CD4-positive, alpha-beta memory T cell (primary cell): Measurements from ENCODE around the gene APOF. TPM values are rescaled to one million over a fixed set of nuclear protein-coding genes. Genes with fewer than 3 reads are reported as not detected.
A peak's percentile ranks its signal among the peaks of the same experiment; 100 is the strongest.

Experiments
- CTCF ChIA-PET: fragments of 350-600 bp; sonication (Branson Sonifier 250); formaldehyde crosslinking; loops from one replicate; lab custom pipeline; 2021; ENCODE audit warnings: inconsistent platforms; ENCODE audit not compliant: partially characterized antibody; lab: Charles Lee
- POLR2A ChIA-PET: fragments of 350-600 bp; sonication (Branson Sonifier 250); formaldehyde crosslinking; loops from one replicate; lab custom pipeline; 2021; ENCODE audit not compliant: partially characterized antibody; lab: Charles Lee
- DNase-seq, 5 donors: peaks; one replicate each; pipeline versions ENCODE4 v3.0.0 to v3.0.0-alpha.2; 2020 to 2022; ENCODE audit warnings: mixed read lengths in 1 of 5
- H3K27ac ChIP-seq: one replicate; pipeline ENCODE4 v1.7.0; 2013; ENCODE audit warnings: low read depth, low read length
- H3K27me3 ChIP-seq: 2 replicates; pipeline ENCODE4 v1.7.0; 2013; ENCODE audit warnings: mild to moderate bottlenecking, low read length, moderate library complexity; ENCODE audit not compliant: insufficient read depth
- H3K36me3 ChIP-seq: 2 replicates; pipeline ENCODE4 v1.7.0; 2013; ENCODE audit warnings: mild to moderate bottlenecking, low read length, moderate library complexity; ENCODE audit not compliant: insufficient read depth
- H3K4me1 ChIP-seq: 2 replicates; pipeline ENCODE4 v1.7.0; 2013; ENCODE audit warnings: mild to moderate bottlenecking, low read length, moderate library complexity; ENCODE audit not compliant: insufficient read depth
- H3K4me3 ChIP-seq, 2 donors: one replicate each; pipeline ENCODE4 v1.7.0; 2013; ENCODE audit warnings: low read length in 2 of 2, mild to moderate bottlenecking in 1 of 2
- H3K9me3 ChIP-seq, 2 donors: one replicate each; pipeline ENCODE4 v1.7.0; 2013; ENCODE audit warnings: low read length in 2 of 2, control low read depth in 1 of 2; ENCODE audit not compliant: control insufficient read depth in 1 of 2
- H3K27ac Mint-ChIP-seq, 7 donors: one replicate each; pipeline ENCODE4 v1.8.0; 2020 to 2021; ENCODE audit warnings: mixed read lengths in 7 of 7, mild to moderate bottlenecking in 6 of 7, inconsistent platforms in 3 of 7, moderate library complexity in 3 of 7
- H3K27me3 Mint-ChIP-seq, 2 donors: one replicate each; pipeline ENCODE4 v1.8.0; 2020 to 2021; ENCODE audit warnings: mixed read lengths in 2 of 2
- H3K36me3 Mint-ChIP-seq, 2 donors: one replicate each; pipeline ENCODE4 v1.8.0; 2020 to 2021; ENCODE audit warnings: mixed read lengths in 2 of 2, inconsistent platforms in 1 of 2, mild to moderate bottlenecking in 1 of 2
- H3K4me1 Mint-ChIP-seq, 4 donors: one replicate each; pipeline ENCODE4 v1.8.0; 2020 to 2021; ENCODE audit warnings: mixed read lengths in 4 of 4, mild to moderate bottlenecking in 1 of 4
- H3K4me3 Mint-ChIP-seq, 8 donors: one replicate each; pipeline ENCODE4 v1.8.0; 2020 to 2021; ENCODE audit warnings: mixed read lengths in 8 of 8, mild to moderate bottlenecking in 7 of 8, moderate library complexity in 6 of 8, inconsistent platforms in 3 of 8
- H3K9me3 Mint-ChIP-seq, 8 donors: one replicate each; pipeline ENCODE4 v1.8.0; 2020 to 2021; ENCODE audit warnings: mixed read lengths in 8 of 8, mild to moderate bottlenecking in 5 of 8, inconsistent platforms in 3 of 8, moderate library complexity in 1 of 8
- intact Hi-C: fragments of 100-400 bp; cut with micrococcal nuclease; formaldehyde crosslinking; loops from one replicate; pipeline ENCODE4 v1.15.1; 2023
- polyA plus RNA-seq, 2 donors: library from polyadenylated mRNA; unstranded; fragments of 300-500 nt; fragmentation: Illumina TruSeq; gene quantifications; one replicate each; pipeline ENCODE4 v1.2.3, GENCODE V29; 2021
- total RNA-seq, 2 experiments: library from RNA; stranded (reverse); gene quantifications; one replicate each; pipeline ENCODE4 v1.2.3, GENCODE V29; 2021

The APOF gene
- total and polyA plus RNA-seq, 4 experiments from 2014 or later = not detected

- H3K4me1 ChIP-seq = no peaks in the 10 kb centered on the region
- no peaks in the 10 kb centered on the region for H3K36me3 Mint-ChIP-seq
- peaks cover 0 to 1% (median 0%) of the 10 kb centered on the region in 8 donors for H3K9me3 Mint-ChIP-seq
- H3K9me3 ChIP-seq = no peaks in the 10 kb centered on the region
- ChIA-PET CTCF (no interaction called here), POLR2A (no interaction called here)
- H3K4me1 Mint-ChIP-seq = no peaks in the 10 kb centered on the region
- H3K27ac Mint-ChIP-seq = peak overlapping the region in 1 of 7 donors; percentile 22
- intact Hi-C loops = no loop called here
- DNase-seq = no peak
- H3K36me3 ChIP-seq = no peaks in the 10 kb centered on the region
- H3K27me3 Mint-ChIP-seq = peaks cover 0 to 5% of the 10 kb centered on the region in 2 donors
- no peak overlapping the region for H3K4me3 Mint-ChIP-seq
- no peaks in the 10 kb centered on the region for H3K27me3 ChIP-seq
- H3K4me3 ChIP-seq = no peak overlapping the region
- no peak overlapping the region for H3K27ac ChIP-seq
These were observed 23.2 kb upstream of the APOF start for GRCh38 chr12:56385873-56386272.

DNA sequence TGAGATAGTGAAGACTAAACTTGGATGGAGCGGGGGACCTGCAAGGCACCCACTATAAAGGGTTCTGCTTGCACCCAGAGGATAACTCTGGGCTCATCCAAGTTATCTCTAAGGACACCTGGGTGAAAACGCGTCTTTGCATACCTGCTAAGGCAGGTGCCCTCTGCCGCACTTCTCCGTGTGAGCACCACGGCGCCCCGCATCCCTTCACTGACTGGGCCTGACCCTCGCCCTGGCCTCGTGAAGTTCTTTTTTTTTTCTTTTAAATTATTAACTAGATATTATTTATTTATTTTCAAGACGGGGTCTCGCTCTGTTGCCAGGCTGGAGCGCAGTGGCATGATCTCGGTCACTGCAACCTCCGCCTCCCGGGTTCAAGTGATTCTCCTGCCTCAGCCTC, 20.0 kb upstream of the APOF start:
- intact Hi-C loops = no loop called here
- Histone ChIP-seq H3K36me3 (no peaks in the 10 kb centered on the region), H3K4me3 (no peak overlapping the region), H3K4me1 (no peaks in the 10 kb centered on the region), H3K9me3 (no peaks in the 10 kb centered on the region), H3K27me3 (no peaks in the 10 kb centered on the region), H3K27ac (no peak overlapping the region)
- no peaks in the 10 kb centered on the region for H3K4me1 Mint-ChIP-seq
- ChIA-PET POLR2A (no interaction called here), CTCF (interaction anchor here (1.2 to 1.6 kb wide), 2 partner anchors 15 to 82 kb away, joined by 3 to 4 read pairs; no protein-coding TSS in a partner anchor)
- H3K9me3 Mint-ChIP-seq = peaks cover 0 to 1% (median 0%) of the 10 kb centered on the region in 8 donors
- no peak overlapping the region for H3K27ac Mint-ChIP-seq
- no peak for DNase-seq
- peaks cover 0 to 6% of the 10 kb centered on the region in 2 donors for H3K27me3 Mint-ChIP-seq
- no peak overlapping the region for H3K4me3 Mint-ChIP-seq
- no peaks in the 10 kb centered on the region for H3K36me3 Mint-ChIP-seq

DNA sequence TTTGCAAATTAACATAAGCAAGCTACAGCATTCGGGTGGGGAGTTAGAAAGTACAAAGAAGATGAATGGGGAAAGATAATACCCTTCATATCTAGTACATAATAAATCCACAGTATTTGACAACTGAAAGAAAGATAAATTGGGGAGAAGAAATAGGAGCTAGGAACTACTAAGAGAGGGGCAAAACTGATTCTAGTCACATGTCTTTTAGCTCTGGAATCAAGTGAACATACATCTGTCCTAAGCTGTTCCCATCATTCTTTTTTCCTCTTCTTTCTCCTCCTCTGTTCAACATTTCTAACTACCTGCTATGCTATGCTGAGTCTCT, 15.3 kb upstream of the APOF start:
- Mint-ChIP-seq H3K9me3 (no peaks in the 10 kb centered on the region), H3K27ac (no peak overlapping the region), H3K36me3 (no peaks in the 10 kb centered on the region), H3K4me3 (no peak overlapping the region), H3K27me3 (peaks cover 0 to 6% of the 10 kb centered on the region in 2 donors), H3K4me1 (no peaks in the 10 kb centered on the region)
- H3K4me3 ChIP-seq = no peak overlapping the region
- no peaks in the 10 kb centered on the region for H3K27me3 ChIP-seq
- ChIA-PET CTCF (no interaction called here), POLR2A (no interaction called here)
- intact Hi-C loops = no loop called here
- H3K36me3 ChIP-seq = no peaks in the 10 kb centered on the region
- no peak overlapping the region for H3K27ac ChIP-seq
- no peaks in the 10 kb centered on the region for H3K9me3 ChIP-seq
- no peak for DNase-seq
- H3K4me1 ChIP-seq = no peaks in the 10 kb centered on the region

DNA sequence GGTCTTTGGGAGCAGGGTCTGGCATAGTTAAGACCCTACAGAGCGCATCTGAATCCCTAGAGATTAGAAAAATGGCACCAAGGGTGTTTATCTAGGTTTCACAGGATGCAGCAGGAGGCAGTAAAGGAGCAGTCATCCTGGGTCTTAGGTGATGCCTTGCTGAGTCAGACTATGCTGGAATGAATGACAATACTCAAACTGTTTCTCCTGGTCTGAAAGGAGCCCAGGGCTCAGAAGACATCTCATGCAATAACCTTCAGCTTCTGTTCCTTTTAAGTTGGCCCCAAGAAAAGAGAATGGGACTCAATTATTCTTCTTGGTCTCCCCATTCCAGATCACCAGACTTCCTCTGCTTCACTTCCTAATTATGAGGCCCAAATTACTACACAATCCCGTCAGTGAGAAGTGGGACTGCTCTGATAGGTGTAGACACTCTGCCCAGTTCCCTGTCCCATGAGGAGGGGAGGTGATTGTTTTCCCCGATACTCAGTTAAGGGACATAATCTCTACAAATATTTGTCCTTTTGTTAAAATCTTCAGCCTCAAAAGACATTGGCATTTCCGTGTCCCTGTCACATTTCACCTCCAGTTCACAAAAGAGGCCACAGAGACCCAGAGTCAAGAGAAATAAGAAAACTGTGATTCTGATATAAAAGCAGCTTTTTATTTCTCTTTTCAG, 14.8 kb upstream of the APOF start:
- Histone ChIP-seq H3K36me3 (no peaks in the 10 kb centered on the region), H3K27me3 (no peaks in the 10 kb centered on the region), H3K27ac (no peak overlapping the region), H3K9me3 (no peaks in the 10 kb centered on the region), H3K4me3 (no peak overlapping the region), H3K4me1 (no peaks in the 10 kb centered on the region)
- H3K36me3 Mint-ChIP-seq = no peaks in the 10 kb centered on the region
- no peaks in the 10 kb centered on the region for H3K4me1 Mint-ChIP-seq
- POLR2A ChIA-PET = no interaction called here
- CTCF ChIA-PET = interaction anchor here (1.4 kb wide), 1 partner anchor 87 kb away, joined by 7 read pairs; no protein-coding TSS in a partner anchor
- peaks cover 0 to 6% of the 10 kb centered on the region in 2 donors for H3K27me3 Mint-ChIP-seq
- no peaks in the 10 kb centered on the region for H3K9me3 Mint-ChIP-seq
- H3K27ac Mint-ChIP-seq = peak overlapping the region in 1 of 7 donors; percentile 27
- intact Hi-C loops = no loop called here
- no peak for DNase-seq
- H3K4me3 Mint-ChIP-seq = no peak overlapping the region

DNA sequence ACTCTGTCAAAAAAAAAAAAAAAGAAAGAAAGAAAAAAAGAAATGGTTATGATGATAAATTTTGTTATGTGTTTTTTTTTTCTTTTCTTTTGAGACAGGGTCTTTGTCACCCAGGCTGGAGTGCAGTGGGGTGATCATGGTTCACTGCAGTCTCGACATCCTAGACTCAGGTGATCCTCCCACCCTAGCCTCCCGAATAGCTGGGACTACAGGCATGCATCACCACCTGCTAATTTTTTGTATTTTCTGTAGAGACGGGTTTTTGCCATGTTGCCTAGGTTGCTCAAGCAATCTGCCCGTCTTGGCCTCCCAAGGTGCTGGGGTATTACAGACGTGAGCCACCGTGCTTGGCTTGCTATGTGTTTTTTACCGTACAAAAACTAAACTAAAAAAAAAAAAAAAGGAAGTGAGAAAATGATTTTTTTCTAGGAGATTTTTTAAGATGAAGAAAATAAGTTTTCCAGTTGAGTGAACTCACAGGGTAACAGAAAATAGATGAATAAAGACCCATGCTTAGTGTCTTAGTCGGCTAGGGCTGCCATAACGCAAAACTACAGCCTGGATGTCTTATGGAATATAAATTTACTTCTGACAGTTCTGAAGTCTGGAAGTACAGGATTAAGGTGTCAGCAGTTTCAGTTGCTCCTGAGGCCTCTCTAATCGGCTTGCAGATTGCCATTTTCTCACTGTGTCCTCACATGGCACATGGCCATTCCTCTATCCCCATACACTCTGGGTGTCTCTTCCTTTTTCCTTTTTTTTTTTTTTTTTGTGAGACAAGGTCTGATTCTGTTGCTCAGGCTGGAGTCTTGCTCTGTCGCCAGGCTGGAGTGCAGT, 13.2 kb upstream of the APOF start:
- Mint-ChIP-seq H3K27me3 (peaks cover 0 to under 1% of the 10 kb centered on the region in 2 donors), H3K4me1 (no peaks in the 10 kb centered on the region), H3K9me3 (no peaks in the 10 kb centered on the region), H3K4me3 (no peak overlapping the region), H3K36me3 (no peaks in the 10 kb centered on the region), H3K27ac (no peak overlapping the region)
- H3K4me3 ChIP-seq = no peak overlapping the region
- H3K9me3 ChIP-seq = no peaks in the 10 kb centered on the region
- H3K27ac ChIP-seq = no peak overlapping the region
- H3K27me3 ChIP-seq = no peaks in the 10 kb centered on the region
- CTCF ChIA-PET = interaction anchor here (0.8 to 1.4 kb wide), 2 partner anchors 30 to 88 kb away, joined by 4 to 7 read pairs; no protein-coding TSS in a partner anchor
- POLR2A ChIA-PET = no interaction called here
- no peaks in the 10 kb centered on the region for H3K36me3 ChIP-seq
- no peak for DNase-seq
- intact Hi-C loops = no loop called here
- H3K4me1 ChIP-seq = no peaks in the 10 kb centered on the region

- Histone ChIP-seq H3K27me3 (no peaks in the 10 kb centered on the region), H3K4me1 (no peaks in the 10 kb centered on the region), H3K36me3 (no peaks in the 10 kb centered on the region), H3K27ac (no peak overlapping the region), H3K9me3 (no peaks in the 10 kb centered on the region), H3K4me3 (no peak overlapping the region)
- DNase-seq = no peak
- intact Hi-C loops = no loop called here
- Mint-ChIP-seq H3K4me3 (no peak overlapping the region), H3K4me1 (no peaks in the 10 kb centered on the region), H3K27ac (no peak overlapping the region), H3K36me3 (no peaks in the 10 kb centered on the region), H3K9me3 (no peaks in the 10 kb centered on the region), H3K27me3 (no peaks in the 10 kb centered on the region)
- ChIA-PET CTCF (interaction anchor here (0.8 kb wide), 1 partner anchor 31 kb away, joined by 4 read pairs; no protein-coding TSS in a partner anchor), POLR2A (interaction anchor here (0.6 kb wide), 1 partner anchor 288 kb away, joined by 4 read pairs; no protein-coding TSS in a partner anchor)
These were observed 12.3 kb upstream of the APOF start for GRCh38 chr12:56374726-56375597.

GRCh38 chr12:56373515-56373914, 10.9 kb upstream of the APOF start:
- Mint-ChIP-seq H3K36me3 (no peaks in the 10 kb centered on the region), H3K4me3 (no peak overlapping the region), H3K9me3 (no peaks in the 10 kb centered on the region), H3K27ac (no peak overlapping the region), H3K27me3 (no peaks in the 10 kb centered on the region), H3K4me1 (no peaks in the 10 kb centered on the region)
- Histone ChIP-seq H3K27ac (no peak overlapping the region), H3K4me1 (no peaks in the 10 kb centered on the region), H3K36me3 (no peaks in the 10 kb centered on the region), H3K27me3 (no peaks in the 10 kb centered on the region), H3K4me3 (no peak overlapping the region), H3K9me3 (no peaks in the 10 kb centered on the region)
- POLR2A ChIA-PET = no interaction called here
- intact Hi-C loops = no loop called here
- CTCF ChIA-PET = no interaction called here
- no peak for DNase-seq
